RWPE1 (cell line): ENCODE measurements around the gene SCYL2.
"Not testable (repeated sequence)": the region's sequence is repeated elsewhere in the genome, so short reads cannot be mapped to it uniquely, and the experiment has no call there.

Experiments used
- CTCF ChIA-PET: fragments of 350-600 bp; sonication (Branson Sonifier 250); formaldehyde crosslinking; extraction: SDS; loops from one replicate; lab custom pipeline; 2021; lab: Yijun Ruan, JAX
- POLR2A ChIA-PET: fragments of 400-600 bp; formaldehyde crosslinking; extraction: SDS; loops from one replicate; lab custom pipeline; 2020; ENCODE audit warnings: antibody characterized with exemption; ENCODE audit not compliant: low non-redundant PET; lab: Yijun Ruan, JAX
- DNase-seq: peaks from one replicate; pipeline ENCODE4 v3.0.0; 2012; ENCODE audit warnings: low spot score
- H3K27ac ChIP-seq: fragments of 450-650 bp; 2 replicates; pipeline ENCODE4 v1.5.1; 2017
- TF ChIP-seq, protein P1 (sequence below): fragments of 450-650 bp; conservative IDR thresholded peaks from 2 replicates; pipeline ENCODE4 v1.5.1; 2017; ENCODE audit warnings: low read depth, mild to moderate bottlenecking

Gene SCYL2

DNA sequence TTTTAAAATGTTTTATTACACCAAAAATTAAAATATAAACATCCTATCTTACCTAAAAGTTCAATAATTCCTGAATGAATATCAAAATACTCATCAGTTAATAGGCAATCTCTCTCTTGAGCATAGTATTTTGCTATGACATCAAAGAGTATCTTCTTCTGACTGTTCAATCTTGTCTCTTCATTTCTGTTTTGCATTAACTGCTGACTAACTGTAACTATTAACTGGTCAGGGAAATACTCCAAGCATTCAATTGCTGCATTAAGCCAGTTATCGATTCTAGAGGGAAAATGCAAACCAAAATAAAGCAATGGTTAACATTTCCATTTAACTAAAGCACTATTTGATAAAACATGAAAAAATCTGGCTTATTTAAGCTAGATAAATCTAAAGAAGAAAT is 13.5 kb upstream of the SCYL2 start:
- TF ChIP-seq, protein P1, sequence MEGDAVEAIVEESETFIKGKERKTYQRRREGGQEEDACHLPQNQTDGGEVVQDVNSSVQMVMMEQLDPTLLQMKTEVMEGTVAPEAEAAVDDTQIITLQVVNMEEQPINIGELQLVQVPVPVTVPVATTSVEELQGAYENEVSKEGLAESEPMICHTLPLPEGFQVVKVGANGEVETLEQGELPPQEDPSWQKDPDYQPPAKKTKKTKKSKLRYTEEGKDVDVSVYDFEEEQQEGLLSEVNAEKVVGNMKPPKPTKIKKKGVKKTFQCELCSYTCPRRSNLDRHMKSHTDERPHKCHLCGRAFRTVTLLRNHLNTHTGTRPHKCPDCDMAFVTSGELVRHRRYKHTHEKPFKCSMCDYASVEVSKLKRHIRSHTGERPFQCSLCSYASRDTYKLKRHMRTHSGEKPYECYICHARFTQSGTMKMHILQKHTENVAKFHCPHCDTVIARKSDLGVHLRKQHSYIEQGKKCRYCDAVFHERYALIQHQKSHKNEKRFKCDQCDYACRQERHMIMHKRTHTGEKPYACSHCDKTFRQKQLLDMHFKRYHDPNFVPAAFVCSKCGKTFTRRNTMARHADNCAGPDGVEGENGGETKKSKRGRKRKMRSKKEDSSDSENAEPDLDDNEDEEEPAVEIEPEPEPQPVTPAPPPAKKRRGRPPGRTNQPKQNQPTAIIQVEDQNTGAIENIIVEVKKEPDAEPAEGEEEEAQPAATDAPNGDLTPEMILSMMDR = no peak
- POLR2A ChIA-PET = no interaction called here
- H3K27ac ChIP-seq = no peak overlapping the region
- CTCF ChIA-PET = no interaction called here
- DNase-seq = no peak

DNA sequence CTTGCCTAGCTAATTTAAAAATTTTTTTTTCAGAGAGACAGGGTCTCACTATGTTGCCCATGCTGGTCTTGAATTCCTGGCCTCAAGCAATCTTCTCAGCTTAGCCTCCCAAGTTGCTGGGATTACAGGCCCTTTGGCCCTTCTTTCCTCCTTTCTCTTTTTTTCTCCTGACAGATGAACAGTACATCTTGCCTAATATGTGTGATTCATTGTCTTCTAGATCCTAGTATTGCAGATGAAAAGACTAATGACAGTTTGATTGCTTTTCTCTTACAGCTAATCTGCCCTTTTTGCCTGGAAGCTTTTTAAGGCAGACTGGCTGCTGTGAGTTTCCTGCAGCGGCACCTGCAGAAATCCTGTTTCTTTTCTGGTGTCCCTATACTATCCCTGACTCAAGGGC is 12.1 kb upstream of the SCYL2 start:
- ChIA-PET CTCF (interaction anchor here (0.5 kb wide), 1 partner anchor 48 kb away, joined by 3 read pairs; no protein-coding TSS in a partner anchor), POLR2A (interaction anchor here (1.1 kb wide), 1 partner anchor 12 kb away, joined by 4 read pairs; the partner anchor contains the start of genes DEPDC4 and SCYL2)
- DNase-seq = peak; percentile 20
- TF ChIP-seq, protein P1 = no peak
- H3K27ac ChIP-seq = no peak overlapping the region

DNA sequence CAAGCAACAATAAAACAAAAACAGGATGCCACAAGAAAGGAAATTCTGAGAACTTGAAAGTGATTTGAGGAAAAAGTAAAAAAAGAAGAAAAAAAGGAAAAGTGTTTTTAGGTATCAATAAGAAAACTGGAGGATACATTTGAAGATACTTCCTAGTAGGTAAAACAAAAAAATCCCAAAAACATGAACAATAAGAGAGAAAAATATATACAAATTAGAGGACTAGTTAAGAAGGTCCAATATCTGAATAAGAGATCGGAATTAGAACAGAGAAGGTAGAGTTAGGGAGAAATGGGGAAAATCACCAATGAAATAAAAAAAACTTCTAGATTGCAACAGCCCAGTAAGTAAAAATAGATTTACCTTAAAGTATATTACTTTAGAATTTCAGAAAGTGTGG is 8.8 kb upstream of the SCYL2 start:
- ChIA-PET POLR2A (no interaction called here), CTCF (no interaction called here)
- no peak for DNase-seq
- TF ChIP-seq, protein P1 = no peak
- H3K27ac ChIP-seq = no peak overlapping the region

DNA sequence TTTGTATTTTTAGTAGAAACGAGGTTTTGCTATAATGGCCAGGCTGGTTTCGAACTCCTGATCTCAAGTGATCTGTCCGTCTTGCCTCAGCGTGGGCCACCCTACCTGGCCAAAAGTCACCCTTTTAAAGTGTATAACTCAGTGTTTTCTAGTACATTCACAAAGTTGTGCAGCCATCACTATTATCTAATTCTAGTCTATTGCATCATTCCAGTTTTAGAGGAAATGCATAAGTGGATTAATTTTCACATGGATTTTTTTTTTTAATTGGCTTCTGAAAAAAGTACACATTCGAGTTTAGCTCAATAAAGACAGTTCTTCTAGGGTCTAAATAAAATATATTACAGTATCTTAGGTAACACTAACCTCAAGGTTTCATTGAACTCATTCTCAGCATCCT is 3.8 kb upstream of the SCYL2 start:
- no peak for DNase-seq
- no peak overlapping the region for H3K27ac ChIP-seq
- ChIA-PET CTCF (no interaction called here), POLR2A (no interaction called here)
- TF ChIP-seq, protein P1 = no peak

DNA sequence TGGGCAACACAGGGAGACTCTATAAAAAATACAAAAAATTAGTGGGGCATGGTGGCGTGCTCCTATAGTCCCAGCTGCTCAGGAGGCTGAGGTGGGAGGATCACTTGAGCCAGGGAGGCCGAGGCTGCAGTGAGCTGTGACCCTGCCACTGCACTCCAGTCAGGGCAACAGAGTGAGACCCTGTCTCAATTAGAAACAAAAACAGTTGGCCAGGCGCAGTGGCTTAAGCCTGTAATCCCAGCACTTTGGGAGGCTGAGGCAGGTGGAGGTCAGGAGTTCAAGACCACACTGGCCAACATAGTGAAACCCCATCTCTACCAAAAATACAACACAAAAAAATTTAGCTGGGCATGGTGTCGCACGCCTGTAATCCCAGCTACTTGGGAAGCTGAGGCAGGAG is 1.9 kb upstream of the SCYL2 start:
- POLR2A ChIA-PET, DNase-seq, H3K27ac ChIP-seq, CTCF ChIA-PET: not testable (repeated sequence)

DNA sequence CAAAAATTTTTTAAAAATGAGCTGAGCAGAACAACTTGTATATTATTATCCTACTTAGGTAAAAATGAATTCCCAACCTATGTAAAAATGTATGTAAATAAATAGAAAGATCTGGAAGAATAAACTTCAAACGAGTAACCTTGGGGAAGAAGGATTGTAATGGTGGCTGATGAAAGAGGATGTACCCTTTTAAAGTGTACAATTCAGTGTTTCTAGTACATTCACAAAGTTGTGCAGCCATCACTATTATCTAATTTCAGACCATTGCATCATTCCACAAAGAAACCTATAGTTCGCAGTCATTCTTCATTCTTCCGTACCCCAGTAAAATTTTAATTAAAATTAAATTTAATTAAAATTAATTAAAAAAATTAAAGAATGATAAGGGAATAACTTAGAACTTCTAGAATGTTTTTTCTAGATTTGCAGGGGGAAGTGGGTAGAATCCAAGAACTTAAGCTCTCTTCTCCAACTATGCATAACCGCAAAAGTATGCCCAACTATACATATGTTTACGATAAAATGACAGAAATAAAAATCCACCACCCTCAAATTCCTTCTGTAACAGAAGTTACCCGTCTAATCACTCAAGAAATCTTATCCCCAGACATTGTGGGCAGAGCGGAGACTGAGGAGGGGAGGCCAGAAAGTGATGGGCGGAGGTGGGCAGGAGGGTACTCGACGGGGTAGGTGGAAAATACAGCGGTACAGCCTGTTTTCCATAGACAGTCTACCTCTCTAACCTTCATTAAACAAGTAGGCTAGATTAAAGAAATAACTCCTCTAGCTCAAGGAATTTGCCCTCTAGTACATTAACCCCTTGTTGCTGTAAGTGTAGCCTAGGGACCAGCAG is 1.0 kb upstream of the SCYL2 start:
- no peak for DNase-seq

More for the DNA sequence above, 1.0 kb upstream of the SCYL2 start:
- H3K27ac ChIP-seq = peak overlapping the region; percentile 94
- TF ChIP-seq, protein P1 = no peak
- POLR2A ChIA-PET = no interaction called here
- CTCF ChIA-PET = interaction anchor here (0.7 kb wide), 1 partner anchor 1001 kb away, joined by 3 read pairs; no protein-coding TSS in a partner anchor
